Right atrium auricular region (tissue), 2 donors: ENCODE measurements around the gene ZNF608. TPM values are rescaled to one million over a fixed set of nuclear protein-coding genes. Genes with fewer than 3 reads are reported as not detected.
A peak's percentile ranks its signal among the peaks of the same experiment; 100 is the strongest.

Experiments used
- DNase-seq: peaks from one replicate; pipeline ENCODE4 v3.0.0-alpha.2; 2019; ENCODE audit warnings: low spot score
- H3K27ac ChIP-seq, 2 donors: fragments of 200-600 bp; sonication (generic); 1 replicate in 1 of 2; 2 replicates in 1 of 2; pipeline ENCODE4 v1.5.1; 2016 to 2019
- H3K27me3 ChIP-seq, 2 donors: fragments of 200-600 bp; sonication (generic); one replicate each; pipeline versions ENCODE4 v1.5.1 to v1.6.0; 2017 to 2019
- H3K36me3 ChIP-seq: fragments of 200-600 bp; sonication (generic); one replicate; pipeline ENCODE4 v1.5.1; 2016
- H3K4me1 ChIP-seq, 2 donors: fragments of 200-600 bp; sonication (generic); one replicate each; pipeline versions ENCODE4 v1.5.1 to v1.6.0; 2017 to 2019
- H3K4me3 ChIP-seq, 2 donors: fragments of 200-600 bp; sonication (generic); 1 replicate in 1 of 2; 2 replicates in 1 of 2; pipeline ENCODE4 v1.5.1; 2017 to 2019; ENCODE audit warnings: mild to moderate bottlenecking in 1 of 2, moderate library complexity in 1 of 2
- H3K9me3 ChIP-seq, 2 donors: fragments of 200-600 bp; sonication (generic); one replicate each; pipeline ENCODE4 v1.5.1; 2019
- CTCF ChIP-seq, 2 donors: fragments of 200-600 bp; sonication (generic); IDR thresholded peaks; one replicate each; pipeline ENCODE4 v1.5.1; 2019; ENCODE audit warnings: antibody characterized with exemption in 2 of 2
- total RNA-seq, 2 donors: library from RNA; depleted of rRNA; stranded (reverse); fragments of >200 nt; gene quantifications; one replicate each; pipeline ENCODE4 v1.1.0, GENCODE V29; 2016

The ZNF608 gene
- total RNA-seq, 2 donors from 2014 or later, result 29.4 to 38.7 TPM

DNA sequence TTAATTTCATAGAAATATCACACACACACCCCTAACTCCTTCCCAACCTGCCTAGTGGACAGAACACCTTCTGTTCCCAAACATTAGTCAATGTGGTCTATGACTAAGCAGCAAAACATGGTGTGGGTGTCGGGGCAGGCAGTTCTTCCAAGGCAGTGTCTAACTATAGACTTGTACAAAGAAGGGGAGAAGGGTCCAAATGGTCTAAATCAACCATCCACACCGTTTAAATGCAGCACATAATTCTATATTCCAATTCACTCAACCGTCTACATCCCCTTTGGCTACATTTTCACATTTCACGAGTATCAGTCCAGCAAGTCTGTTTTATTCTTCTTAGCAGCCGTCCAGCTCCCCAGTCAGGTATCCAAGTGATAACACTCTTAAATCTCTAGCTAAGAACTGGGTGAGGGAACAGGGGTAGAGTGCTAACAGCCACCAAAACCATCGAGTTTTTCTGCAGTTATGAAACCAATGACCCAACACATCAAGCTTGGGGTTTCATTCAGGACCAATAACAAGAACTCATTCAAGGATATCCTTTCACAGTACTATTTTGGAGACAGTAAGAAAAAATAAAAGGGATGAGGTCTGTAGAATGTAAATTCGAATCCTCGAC, 3.3 kb downstream of the ZNF608 start:
- Histone ChIP-seq H3K4me3 (peak overlapping the region; percentile 77 to 79), H3K27ac (peak overlapping the region; percentile 91 to 94), H3K36me3 (no peaks in the 10 kb centered on the region), H3K4me1 (peaks cover 0 to 51% of the 10 kb centered on the region in 2 donors), H3K9me3 (no peaks in the 10 kb centered on the region), H3K27me3 (no peaks in the 10 kb centered on the region)
- DNase-seq, result peak; percentile 70
- TF ChIP-seq CTCF (IDR thresholded peaks at IDR 0.05), result no peak

DNA sequence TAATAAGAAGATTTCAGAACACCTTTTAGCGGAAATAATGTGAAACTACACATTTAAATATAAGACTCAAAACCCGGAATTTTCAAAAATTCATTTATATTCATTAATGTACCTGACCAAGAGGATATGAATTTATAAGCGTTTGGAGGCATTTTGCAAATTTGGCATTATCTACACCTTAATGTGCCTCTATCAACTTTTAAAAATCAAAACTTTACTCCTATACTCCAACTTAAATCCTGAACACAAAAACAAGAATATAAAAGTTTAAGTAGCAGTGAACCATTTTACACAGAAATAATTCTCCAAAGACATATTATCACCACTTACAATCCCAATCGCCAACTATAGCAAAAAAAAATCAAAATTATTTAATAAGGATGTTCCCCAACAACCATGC, 3.9 kb downstream of the ZNF608 start:
- Histone ChIP-seq H3K9me3 (no peaks in the 10 kb centered on the region), H3K4me3 (peak overlapping the region; percentile 77 to 79), H3K27ac (peak overlapping the region; percentile 91 to 94), H3K36me3 (no peaks in the 10 kb centered on the region), H3K27me3 (no peaks in the 10 kb centered on the region), H3K4me1 (peaks cover 0 to 56% of the 10 kb centered on the region in 2 donors)
- TF ChIP-seq CTCF (IDR thresholded peaks at IDR 0.05), result no peak
- no peak for DNase-seq

- no peak for TF ChIP-seq CTCF (IDR thresholded peaks at IDR 0.05)
- peaks cover 0 to 63% of the 10 kb centered on the region in 2 donors for H3K4me1 ChIP-seq
- no peak for DNase-seq
- no peaks in the 10 kb centered on the region for H3K27me3 ChIP-seq
- H3K36me3 ChIP-seq, result no peaks in the 10 kb centered on the region
- H3K4me3 ChIP-seq, result peak overlapping the region; percentile 77 to 79
- H3K27ac ChIP-seq, result peak overlapping the region; percentile 91 to 94
- H3K9me3 ChIP-seq, result no peaks in the 10 kb centered on the region
These were observed 4.5 kb downstream of the ZNF608 start for GRCh38 chr5:124741711-124742496.

GRCh38 chr5:124740991-124741583, 5.4 kb downstream of the ZNF608 start:
- no peaks in the 10 kb centered on the region for H3K36me3 ChIP-seq
- peak overlapping the region; percentile 91 to 94 for H3K27ac ChIP-seq
- no peaks in the 10 kb centered on the region for H3K27me3 ChIP-seq
- TF ChIP-seq CTCF (IDR thresholded peaks at IDR 0.05), result no peak
- no peaks in the 10 kb centered on the region for H3K9me3 ChIP-seq
- H3K4me3 ChIP-seq, result no peak overlapping the region
- no peak for DNase-seq
- H3K4me1 ChIP-seq, result peaks cover 0 to 71% of the 10 kb centered on the region in 2 donors

GRCh38 chr5:124740071-124740470, 6.4 kb downstream of the ZNF608 start:
- DNase-seq, result no peak
- Histone ChIP-seq H3K4me1 (peaks cover 0 to 75% of the 10 kb centered on the region in 2 donors), H3K4me3 (peak overlapping the region in 1 of 2 donors; percentile 8), H3K27me3 (no peaks in the 10 kb centered on the region), H3K36me3 (no peaks in the 10 kb centered on the region), H3K9me3 (no peaks in the 10 kb centered on the region), H3K27ac (peak overlapping the region; percentile 31 to 94)
- TF ChIP-seq CTCF (IDR thresholded peaks at IDR 0.05), result no peak
